CD4-positive, alpha-beta T cell treated with Interleukin-15 for 1 hour (primary cell): ENCODE data around the gene ZNF134.

ENCODE experiments used
- DNase-seq: peaks from one replicate; pipeline ENCODE4 v3.0.0-alpha.2; 2020

The ZNF134 gene

GRCh38 chr19:57613941-57614743 lies at the start of gene ZNF134:
TSS of gene ZNF134 (plus strand) at chr19:57614242. CDS start at chr19:57619469, 5,227 bp downstream.
- peak; percentile 92 for DNase-seq

GRCh38 chr19:57566396-57567265 lies 47.4 kb upstream of the ZNF134 start:
- DNase-seq, result no peak

DNA sequence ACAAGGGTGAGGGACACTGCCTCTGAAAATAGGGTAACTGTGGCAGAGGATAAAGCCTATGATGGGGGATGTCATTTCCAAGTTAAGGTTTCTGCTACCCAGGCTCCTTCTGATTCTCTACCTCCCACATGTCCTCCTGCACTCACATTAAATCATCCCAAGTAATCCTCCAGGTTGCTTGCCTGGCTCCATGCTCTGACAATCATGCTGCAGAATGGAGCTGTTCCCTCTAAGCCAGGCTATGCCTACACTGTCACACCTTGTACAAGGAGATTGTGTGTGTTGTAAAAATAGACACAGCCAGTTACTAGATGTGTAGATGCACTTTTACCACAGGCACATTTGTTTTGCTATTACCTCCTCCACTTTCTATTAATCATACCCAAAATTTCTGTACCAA lies 43.3 kb upstream of the ZNF134 start:
- no peak for DNase-seq

GRCh38 chr19:57572415-57572947 lies 41.6 kb upstream of the ZNF134 start:
- no peak for DNase-seq

- DNase-seq, result no peak
Observed at GRCh38 chr19:57576661-57577060, 37.4 kb upstream of the ZNF134 start.

GRCh38 chr19:57578487-57579205 lies 35.4 kb upstream of the ZNF134 start, which contains the start of gene ZNF416:
TSS of gene ZNF416 (minus strand) at chr19:57578911. CDS start at chr19:57578704, 207 bp downstream.
- DNase-seq, result peak; percentile 98

- DNase-seq, result no peak
Observed at GRCh38 chr19:57583104-57583520, 30.9 kb upstream of the ZNF134 start.

- peak; percentile 94 for DNase-seq
Observed at GRCh38 chr19:57583521-57584416, 30.3 kb upstream of the ZNF134 start, which contains the start of gene ZIK1. TSS of gene ZIK1 (plus strand) at chr19:57584145. CDS start at chr19:57584357, 212 bp downstream.

DNA sequence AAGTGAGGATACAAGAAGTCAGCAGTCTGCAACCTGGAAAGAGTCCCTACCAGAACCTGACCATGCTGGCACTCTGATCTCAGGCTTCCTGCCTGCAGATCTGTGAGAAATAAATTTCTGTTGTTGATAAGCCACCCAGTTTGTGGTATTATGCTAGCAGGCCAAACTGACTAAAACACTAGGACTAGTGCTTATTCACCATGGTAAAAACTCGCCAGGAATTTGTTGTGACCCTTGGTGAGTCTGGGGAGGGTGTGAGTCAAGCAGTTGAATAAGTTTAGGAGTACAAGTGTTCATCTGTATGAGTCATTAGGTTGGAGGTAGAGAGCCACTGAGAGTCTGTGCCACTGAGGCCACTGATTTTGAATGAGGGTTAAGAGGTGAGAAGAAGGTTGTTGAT lies 26.5 kb upstream of the ZNF134 start:
- no peak for DNase-seq

- no peak for DNase-seq
Observed at GRCh38 chr19:57599377-57599760, 14.7 kb upstream of the ZNF134 start.

DNA sequence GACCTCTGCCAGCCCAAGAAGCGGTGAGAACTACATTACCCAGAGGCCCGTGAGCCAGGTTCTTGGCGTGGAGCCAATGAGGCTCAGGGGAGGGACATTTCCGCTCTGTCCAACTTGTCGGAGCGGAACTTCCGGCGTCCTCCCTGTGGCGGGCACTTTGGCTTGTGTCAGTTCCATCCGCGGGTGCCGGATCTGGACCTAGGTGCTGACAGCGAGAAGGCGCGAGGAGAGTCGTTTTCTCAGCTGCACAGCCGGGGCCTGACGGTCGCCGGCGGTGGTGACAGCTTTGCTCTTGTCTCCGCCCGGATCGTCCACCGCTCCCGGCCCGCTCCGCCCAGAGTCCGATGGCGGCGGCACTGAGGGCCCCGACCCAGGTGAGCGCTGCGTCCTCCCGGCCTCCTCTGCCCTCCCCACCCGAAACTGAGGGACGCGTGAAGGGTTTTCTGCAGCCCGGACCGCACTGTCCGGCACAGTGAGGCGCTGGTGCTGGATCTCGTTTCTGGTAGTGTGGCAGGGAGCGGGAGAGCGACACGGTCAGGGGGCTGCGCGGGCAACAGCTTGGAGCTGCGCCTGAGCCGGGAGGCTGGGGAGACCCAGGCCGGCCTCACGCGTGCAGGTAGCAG lies 14.2 kb upstream of the ZNF134 start, which contains the start of gene ZNF530:
Gene ZNF530 (plus strand): TSS at position 125 of the 623 bp plus-strand sequence. CDS start 4,461 bp downstream, outside the sequence.
- DNase-seq, result peak; percentile 87

- DNase-seq, result no peak
Observed at GRCh38 chr19:57606931-57607330, 7.1 kb upstream of the ZNF134 start.

DNA sequence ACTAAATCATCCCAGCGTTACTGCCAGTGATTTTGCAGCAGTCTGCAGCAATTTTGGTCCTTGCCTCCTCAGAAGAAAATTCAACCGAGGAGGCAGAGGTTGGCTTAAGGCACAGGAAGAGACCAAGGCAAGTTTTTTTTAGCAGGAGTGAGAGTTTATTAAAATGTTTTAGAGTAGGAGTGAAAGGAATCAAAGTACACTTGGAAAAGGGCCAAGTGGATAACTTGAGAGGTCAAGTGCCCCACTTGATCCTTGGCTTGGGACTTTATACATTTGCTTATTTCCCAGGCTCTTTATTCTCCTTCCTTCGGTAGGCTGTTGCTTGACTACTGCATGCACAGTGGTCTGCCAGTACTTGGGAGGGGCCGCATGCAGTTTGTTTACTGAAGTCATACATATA lies 2.9 kb upstream of the ZNF134 start:
- DNase-seq, result no peak

GRCh38 chr19:57615346-57615745 lies 1.3 kb downstream of the ZNF134 start:
- DNase-seq, result no peak

DNA sequence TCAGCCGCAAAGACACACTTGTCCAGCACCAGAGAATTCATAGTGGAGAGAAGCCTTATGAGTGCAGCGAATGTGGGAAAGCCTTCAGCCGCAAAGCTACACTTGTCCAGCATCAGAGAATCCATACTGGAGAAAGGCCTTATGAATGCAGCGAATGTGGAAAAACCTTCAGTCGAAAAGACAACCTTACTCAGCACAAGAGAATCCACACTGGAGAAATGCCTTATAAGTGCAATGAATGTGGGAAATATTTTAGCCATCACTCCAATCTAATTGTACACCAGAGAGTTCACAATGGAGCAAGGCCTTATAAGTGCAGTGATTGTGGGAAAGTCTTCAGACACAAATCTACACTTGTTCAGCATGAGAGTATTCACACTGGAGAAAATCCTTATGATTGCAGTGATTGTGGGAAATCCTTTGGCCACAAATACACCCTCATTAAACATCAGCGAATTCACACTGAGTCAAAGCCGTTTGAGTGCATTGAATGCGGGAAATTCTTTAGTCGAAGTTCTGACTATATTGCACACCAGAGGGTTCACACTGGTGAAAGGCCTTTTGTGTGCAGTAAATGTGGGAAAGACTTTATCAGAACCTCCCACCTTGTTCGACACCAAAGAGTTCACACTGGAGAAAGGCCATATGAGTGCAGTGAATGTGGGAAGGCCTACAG lies 6.8 kb downstream of the ZNF134 start:
- no peak for DNase-seq

DNA sequence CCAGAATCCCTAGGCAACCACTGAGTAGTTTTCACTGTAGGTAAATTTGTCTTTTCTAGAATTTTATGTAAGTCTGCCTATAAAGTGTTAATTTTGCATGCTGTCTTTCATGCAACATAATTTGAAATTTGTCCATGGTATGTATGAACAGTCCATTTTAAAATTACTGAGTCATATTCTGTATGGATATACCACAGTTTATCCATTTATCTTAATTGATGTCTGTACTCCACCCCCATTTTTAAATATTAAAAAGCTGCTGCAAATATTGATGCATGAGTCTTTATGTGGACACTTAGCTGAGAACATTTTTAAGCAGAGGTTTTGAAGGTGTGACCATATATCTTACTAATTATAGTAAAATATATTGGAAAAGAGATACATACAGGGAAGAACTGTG lies 9.0 kb downstream of the ZNF134 start:
- no peak for DNase-seq

DNA sequence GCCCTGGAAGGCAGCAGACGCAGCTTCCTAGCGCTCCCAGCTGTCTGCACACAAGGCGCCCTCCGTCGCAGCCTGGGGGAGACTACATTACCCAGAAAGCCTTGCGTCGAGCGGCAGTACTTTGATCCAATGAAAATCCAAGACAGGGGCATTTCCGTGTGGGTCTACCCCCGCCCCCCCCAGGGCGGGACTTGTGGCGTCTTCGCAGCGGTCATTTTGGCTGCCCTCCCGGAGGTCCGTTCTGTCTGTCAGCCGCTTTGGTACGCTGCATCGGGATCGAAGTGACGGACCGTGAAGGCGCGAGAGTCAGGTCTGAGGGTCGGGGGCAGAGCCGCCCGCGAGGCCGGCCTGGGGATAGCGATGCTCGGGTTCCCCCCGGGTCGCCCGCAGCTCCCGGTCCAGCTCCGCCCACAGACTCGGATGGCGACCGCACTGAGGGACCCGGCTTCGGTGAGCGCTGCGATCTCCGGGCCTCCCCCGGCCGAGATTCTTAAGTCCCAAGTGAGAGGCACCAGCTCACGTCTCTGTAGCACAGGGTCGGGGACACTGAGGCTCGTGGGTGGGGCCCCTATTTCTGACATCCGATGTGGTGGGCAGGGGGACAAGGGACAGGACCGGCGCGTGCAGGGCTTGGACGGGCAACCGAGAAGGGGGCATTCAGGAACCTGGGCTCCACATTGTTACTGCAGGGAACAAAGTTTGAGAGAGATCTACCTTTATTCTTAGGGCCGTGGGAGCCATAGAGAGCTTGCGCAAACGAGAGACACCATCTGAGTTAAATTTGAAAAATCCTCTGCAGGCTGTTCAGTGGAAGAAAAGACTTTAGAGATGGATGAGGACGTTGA lies 19.2 kb downstream of the ZNF134 start, which contains the start of gene ZNF211:
Gene ZNF211 (plus strand): TSS at position 182 of the 845 bp plus-strand sequence. CDS start 179 bp downstream, at position 361.
- peak; percentile 90 for DNase-seq

DNA sequence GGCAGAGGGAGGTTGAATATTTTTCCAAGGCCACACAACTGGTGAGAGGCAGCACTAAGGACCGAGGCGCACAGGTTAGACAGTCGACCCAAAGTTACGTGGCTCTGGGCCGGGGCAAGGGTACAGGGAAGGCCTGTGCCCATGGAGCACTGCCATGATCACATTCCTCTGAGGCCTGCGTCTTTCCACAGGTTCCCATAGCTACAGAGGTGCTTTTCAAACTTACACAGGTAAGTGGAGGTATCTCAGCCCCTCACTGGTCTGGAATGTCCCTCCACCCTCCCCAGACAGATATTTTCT lies 19.7 kb downstream of the ZNF134 start:
- DNase-seq, result no peak

GRCh38 chr19:57637379-57637778 lies 23.3 kb downstream of the ZNF134 start:
- DNase-seq, result no peak
